Stomach smooth muscle (tissue), 2 donors: ENCODE data around the gene PPTC7.
"Not testable (repeated sequence)": the region's sequence is repeated elsewhere in the genome, so short reads cannot be mapped to it uniquely, and the experiment has no call there.

Source experiments
- H3K27ac ChIP-seq: one replicate; pipeline ENCODE4 v1.7.0; 2013; ENCODE audit warnings: mild to moderate bottlenecking, low read length, inconsistent platforms
- H3K27me3 ChIP-seq, 2 donors: one replicate each; pipeline ENCODE4 v1.7.0; 2013; ENCODE audit warnings: low read length in 2 of 2; ENCODE audit not compliant: insufficient read depth in 2 of 2, control insufficient read depth in 1 of 2
- H3K36me3 ChIP-seq, 2 donors: one replicate each; pipeline ENCODE4 v1.7.0; 2013; ENCODE audit warnings: low read length in 2 of 2; ENCODE audit not compliant: control insufficient read depth in 2 of 2, insufficient read depth in 2 of 2
- H3K4me1 ChIP-seq: one replicate; pipeline ENCODE4 v1.7.0; 2013; ENCODE audit warnings: low read length; ENCODE audit not compliant: control insufficient read depth, insufficient read depth
- H3K4me3 ChIP-seq, 2 donors: one replicate each; pipeline ENCODE4 v1.7.0; 2013; ENCODE audit warnings: low read length in 2 of 2
- H3K9ac ChIP-seq, 2 donors: one replicate each; pipeline ENCODE4 v1.7.0; 2013; ENCODE audit warnings: low read length in 2 of 2, mild to moderate bottlenecking in 1 of 2
- H3K9me3 ChIP-seq, 2 donors: one replicate each; pipeline ENCODE4 v1.7.0; 2013; ENCODE audit warnings: low read length in 2 of 2; ENCODE audit not compliant: control insufficient read depth in 2 of 2
- donor health status: healthy.
- donor health status: Pancreatic carcinoma.

Gene PPTC7

GRCh38 chr12:110582276-110583136, 612 bp downstream of the PPTC7 start:
- no peaks in the 10 kb centered on the region for H3K27me3 ChIP-seq
- H3K27ac ChIP-seq: peak overlapping the region; percentile 81
- peaks cover 37% of the 10 kb centered on the region for H3K4me1 ChIP-seq
- H3K4me3 ChIP-seq: peak overlapping the region; percentile 95 to 97
- H3K9me3 ChIP-seq: no peaks in the 10 kb centered on the region
- H3K36me3 ChIP-seq: no peaks in the 10 kb centered on the region
- H3K9ac ChIP-seq: peak overlapping the region; percentile 74 to 92

DNA sequence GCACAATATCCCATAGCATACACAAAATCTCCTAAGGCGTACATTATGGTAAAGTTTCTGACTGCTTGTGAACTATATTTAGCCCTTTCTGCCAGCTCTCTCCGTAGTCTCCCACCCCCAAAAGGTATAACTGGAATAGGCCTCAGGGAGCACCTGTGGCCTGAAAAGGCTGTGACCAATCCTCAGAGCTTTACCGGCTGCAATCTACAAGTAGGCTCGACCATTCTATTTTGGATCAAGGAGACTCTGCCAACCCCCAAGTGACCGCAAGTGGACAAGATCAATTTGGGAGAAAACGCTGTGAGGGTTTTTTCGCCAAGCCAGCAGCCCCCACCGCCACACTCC, 1.2 kb downstream of the PPTC7 start:
- Histone ChIP-seq H3K4me3 (peak overlapping the region; percentile 95 to 97), H3K9ac (peak overlapping the region; percentile 74 to 92), H3K4me1 (peaks cover 37% of the 10 kb centered on the region)

DNA sequence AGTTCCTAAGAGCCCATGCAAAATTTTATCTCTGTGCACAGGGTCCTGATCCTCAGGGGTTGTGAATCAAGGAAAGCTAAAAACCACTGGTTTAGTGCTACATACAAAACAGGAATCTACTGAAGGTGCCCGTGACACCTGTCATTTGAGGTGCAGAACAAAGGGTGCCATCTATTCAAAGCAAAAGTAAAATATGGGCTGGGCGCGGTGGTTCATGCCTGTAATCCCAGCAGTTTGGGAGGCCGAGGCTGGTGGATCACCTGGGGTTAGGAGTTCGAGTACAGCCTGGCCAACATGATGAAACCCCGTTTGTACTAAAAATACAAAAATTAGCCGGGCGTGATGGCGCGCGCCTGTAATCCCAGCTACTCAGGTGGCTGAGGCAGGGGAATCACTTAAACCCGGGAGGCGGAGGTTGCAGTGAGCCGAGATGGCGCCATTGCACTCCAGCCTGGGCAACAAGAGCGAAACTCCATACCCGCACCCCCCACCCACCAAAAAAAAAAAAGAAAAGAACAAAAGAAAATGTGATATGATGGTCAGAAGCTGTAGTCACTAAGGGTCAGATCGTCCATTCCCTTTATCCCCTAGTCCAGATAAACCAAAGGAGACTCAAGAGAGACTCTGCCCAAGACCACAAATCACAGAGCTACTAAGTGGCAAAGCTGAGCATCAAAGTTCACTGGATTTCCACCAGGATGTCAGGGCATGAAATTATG, 3.4 kb downstream of the PPTC7 start:
- no peaks in the 10 kb centered on the region for H3K27me3 ChIP-seq

More for the DNA sequence above, 1.2 kb downstream of the PPTC7 start:
- no peaks in the 10 kb centered on the region for H3K9me3 ChIP-seq
- H3K27me3 ChIP-seq: no peaks in the 10 kb centered on the region
- H3K27ac ChIP-seq: peak overlapping the region; percentile 81
- no peaks in the 10 kb centered on the region for H3K36me3 ChIP-seq

DNA sequence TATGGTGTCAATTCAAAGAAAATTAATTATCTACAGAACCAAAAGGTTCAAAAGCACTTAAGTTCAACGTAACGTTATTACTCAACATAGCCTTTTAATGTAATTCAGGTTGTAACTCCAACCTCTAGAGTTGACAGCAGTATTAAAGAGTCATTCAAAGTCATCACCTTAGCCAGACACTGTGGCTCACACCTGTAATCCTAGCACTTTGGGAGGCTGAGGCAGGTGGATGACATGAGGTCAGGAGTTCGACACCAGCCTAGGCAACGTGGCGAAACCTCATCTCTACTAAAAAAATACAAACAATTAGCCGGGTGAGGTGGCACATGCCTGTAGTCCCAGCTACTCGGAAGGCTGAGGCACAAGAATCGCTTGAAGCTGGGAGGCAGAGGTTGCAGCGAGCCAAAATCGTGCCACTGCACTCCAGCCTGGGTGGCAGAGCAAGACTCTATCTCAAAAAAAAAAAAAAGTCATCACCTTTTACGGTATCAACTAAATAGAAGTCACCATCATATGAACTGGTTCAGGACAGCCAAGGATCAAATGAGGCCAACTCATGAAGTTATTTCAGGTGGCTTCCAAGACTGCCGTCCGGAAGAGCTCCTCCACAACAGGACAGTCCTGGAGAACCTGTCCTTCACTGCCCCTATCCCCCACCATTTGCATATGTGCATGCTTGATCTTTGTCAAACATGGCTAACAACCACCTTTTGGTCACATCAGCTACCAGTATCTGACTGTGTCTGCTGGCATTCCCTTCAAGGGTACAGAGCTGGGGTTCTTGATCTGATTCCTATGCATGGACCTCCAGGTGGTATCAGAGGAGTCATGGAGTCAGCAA, 4.2 kb downstream of the PPTC7 start:
- Histone ChIP-seq H3K9ac (no peak overlapping the region), H3K4me1 (peaks cover 19% of the 10 kb centered on the region), H3K9me3 (no peaks in the 10 kb centered on the region), H3K36me3 (no peaks in the 10 kb centered on the region), H3K27ac (no peak overlapping the region), H3K27me3 (no peaks in the 10 kb centered on the region), H3K4me3 (peak overlapping the region in 1 of 2 donors; percentile 26)

More for the DNA sequence above, 3.4 kb downstream of the PPTC7 start:
- Histone ChIP-seq H3K9ac (no peak overlapping the region), H3K4me1 (peaks cover 24% of the 10 kb centered on the region), H3K9me3 (no peaks in the 10 kb centered on the region), H3K27ac (no peak overlapping the region), H3K36me3 (no peaks in the 10 kb centered on the region), H3K4me3 (peak overlapping the region in 1 of 2 donors; percentile 26)

DNA sequence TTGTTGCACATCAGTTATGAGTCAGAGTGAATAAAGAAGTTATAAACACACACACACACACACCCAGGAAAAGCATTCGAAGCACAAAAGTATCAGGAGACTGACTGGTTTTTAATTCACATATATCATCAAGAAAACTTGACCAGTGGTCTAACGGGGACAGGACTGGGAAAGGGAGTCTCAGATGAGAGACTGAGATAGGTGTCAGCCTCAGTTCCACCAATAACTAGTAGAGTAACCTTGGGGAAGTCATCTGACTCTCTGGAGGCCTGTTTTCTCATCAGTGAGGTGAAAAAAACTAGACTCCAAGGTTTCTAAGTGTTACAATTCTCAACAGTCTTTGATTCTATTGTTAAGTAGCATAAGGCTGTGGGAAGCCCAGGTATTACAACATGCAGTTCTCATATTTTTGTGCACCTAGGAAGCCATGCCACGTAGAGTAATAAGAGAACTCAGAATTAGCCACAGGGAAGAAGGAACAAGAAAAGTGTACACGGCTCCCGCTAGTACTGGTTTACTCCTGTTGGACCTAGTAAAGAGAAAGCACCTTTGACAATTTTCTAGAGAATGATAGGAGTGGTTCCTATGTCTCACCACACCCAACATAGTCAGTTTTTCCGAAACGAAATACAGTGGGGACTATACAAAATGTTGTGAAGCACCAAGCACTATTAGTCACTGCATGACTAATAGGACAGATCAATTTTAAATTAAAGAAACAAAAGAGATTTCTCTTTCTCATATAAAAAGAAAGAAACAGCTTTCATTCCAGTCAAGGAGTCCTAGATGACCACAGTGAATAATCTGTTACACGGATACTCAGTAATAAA, 5.0 kb downstream of the PPTC7 start:
- Histone ChIP-seq H3K27ac (peak overlapping the region; percentile 12), H3K27me3 (no peaks in the 10 kb centered on the region), H3K4me3 (peak overlapping the region in 1 of 2 donors; percentile 23), H3K4me1 (peaks cover 12% of the 10 kb centered on the region), H3K9ac (no peak overlapping the region), H3K9me3 (no peaks in the 10 kb centered on the region), H3K36me3 (no peaks in the 10 kb centered on the region)

- Histone ChIP-seq H3K27ac (no peak overlapping the region), H3K9me3 (no peaks in the 10 kb centered on the region), H3K9ac (no peak overlapping the region), H3K36me3 (no peaks in the 10 kb centered on the region), H3K4me3 (no peak overlapping the region), H3K4me1 (peaks cover 10% of the 10 kb centered on the region), H3K27me3 (no peaks in the 10 kb centered on the region)
Observed at GRCh38 chr12:110576504-110576903, 6.6 kb downstream of the PPTC7 start.

DNA sequence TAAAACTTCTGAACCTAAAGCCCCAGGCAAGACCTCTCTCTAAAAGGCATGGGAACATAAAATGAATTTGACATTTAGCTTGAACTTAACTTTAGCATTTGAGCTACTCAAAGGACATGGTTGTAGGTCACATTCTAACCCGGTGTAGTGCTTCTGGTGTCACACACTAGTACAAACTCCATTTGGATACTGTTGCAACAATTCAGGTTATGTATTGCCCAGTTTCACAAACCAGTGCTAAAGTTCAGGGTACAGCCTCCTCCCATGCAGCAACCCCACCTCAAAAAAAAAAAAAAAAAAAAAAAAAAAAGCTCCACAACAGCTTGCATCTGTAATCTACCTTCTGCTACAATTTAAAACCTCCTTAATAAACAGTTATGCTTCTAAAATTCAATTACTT, 7.8 kb downstream of the PPTC7 start:
- Histone ChIP-seq H3K36me3 (no peaks in the 10 kb centered on the region), H3K9ac (no peak overlapping the region), H3K4me1 (peaks cover 10% of the 10 kb centered on the region), H3K4me3 (no peak overlapping the region), H3K9me3 (no peaks in the 10 kb centered on the region), H3K27ac (no peak overlapping the region), H3K27me3 (no peaks in the 10 kb centered on the region)

DNA sequence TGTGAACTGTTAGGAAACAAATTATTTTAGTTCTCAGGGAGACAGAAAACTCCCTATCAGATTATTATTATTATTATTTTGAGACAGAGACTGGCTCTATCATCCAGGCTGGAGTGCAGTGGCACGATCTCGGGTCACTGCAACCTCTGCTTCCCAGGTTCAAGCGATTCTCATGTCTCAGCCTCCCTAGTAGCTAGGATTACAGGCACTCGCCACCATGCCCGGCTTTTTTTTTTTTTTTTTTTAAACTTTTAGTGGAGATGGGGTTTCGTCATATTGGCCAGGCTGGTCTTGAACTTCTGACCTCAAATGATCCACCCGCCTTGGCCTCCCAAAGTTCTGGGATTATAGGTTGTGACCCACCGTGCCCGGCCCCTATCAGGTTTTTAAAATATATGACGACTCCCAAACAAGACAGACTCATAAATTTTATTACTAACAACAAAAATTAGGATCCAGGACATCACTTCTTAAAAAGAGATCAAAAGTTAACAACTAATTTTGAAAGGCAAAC, 8.3 kb downstream of the PPTC7 start:
- H3K4me3 ChIP-seq, H3K9me3 ChIP-seq, H3K27ac ChIP-seq, H3K27me3 ChIP-seq, H3K9ac ChIP-seq, H3K36me3 ChIP-seq: not testable (repeated sequence)
- H3K4me1 ChIP-seq: peaks cover 10% of the 10 kb centered on the region

DNA sequence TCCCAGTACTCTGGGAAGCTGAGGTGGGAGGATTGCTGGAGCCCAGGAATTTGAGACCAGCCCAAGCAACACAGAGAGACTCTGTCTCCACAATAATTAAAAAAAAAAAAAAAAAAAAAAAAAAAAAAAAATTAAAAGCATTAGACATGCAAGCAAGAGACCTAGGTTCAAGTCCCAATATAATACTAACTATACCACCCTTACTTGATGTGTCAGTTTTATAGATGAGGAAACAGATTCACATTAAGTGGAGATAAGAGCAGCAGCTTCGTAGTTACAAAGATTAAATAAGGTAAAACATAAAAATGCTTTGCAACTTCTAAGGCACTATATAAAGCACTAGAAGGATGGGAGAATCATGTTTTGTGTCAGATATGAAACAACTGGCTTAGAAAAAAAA, 9.1 kb downstream of the PPTC7 start:
- Histone ChIP-seq H3K36me3 (no peaks in the 10 kb centered on the region), H3K9me3 (no peaks in the 10 kb centered on the region), H3K4me3 (no peak overlapping the region), H3K9ac (no peak overlapping the region), H3K27ac (no peak overlapping the region), H3K27me3 (no peaks in the 10 kb centered on the region), H3K4me1 (peaks cover 8% of the 10 kb centered on the region)

GRCh38 chr12:110570798-110571197, 12.3 kb downstream of the PPTC7 start:
- H3K4me3 ChIP-seq, H3K36me3 ChIP-seq, H3K9me3 ChIP-seq, H3K9ac ChIP-seq, H3K27ac ChIP-seq, H3K27me3 ChIP-seq, H3K4me1 ChIP-seq: not testable (repeated sequence)
